Right lobe of liver (tissue), 4 donors: Measurements from ENCODE around the gene GTF2A1.

Source experiments
- CTCF ChIP-seq, 4 donors: fragments of 200-600 bp in 3 of 4; fragments of 450-650 bp in 1 of 4; IDR thresholded peaks; one replicate each; pipeline versions ENCODE4 v1.5.1 to v1.8.0; 2016 to 2022; ENCODE audit warnings: antibody characterized with exemption in 4 of 4, mild to moderate bottlenecking in 2 of 4
- POLR2A ChIP-seq: fragments of 450-650 bp; IDR thresholded peaks from one replicate; pipeline ENCODE4 v1.6.1; 2017; ENCODE audit warnings: antibody characterized with exemption, mild to moderate bottlenecking
- donor health status: DM: no; HTN: no; CAD: no.
- donor health status: DM: no; HTN: no; CAD: no.
- donor health status: DM: no; HTN: yes; CAD: no.

GRCh38 chr14:81260732-81261131 is 40.0 kb upstream of the GTF2A1 start:
- TF ChIP-seq CTCF (IDR thresholded peaks at IDR 0.05) (no peak), POLR2A (no peak)
